Lower leg skin (tissue), 4 donors: ENCODE measurements around the gene PACS1. TPM values are rescaled to one million over a fixed set of nuclear protein-coding genes. Genes with fewer than 3 reads are reported as not detected.

Experiments used
- DNase-seq, 2 donors: peaks; one replicate each; pipeline ENCODE4 v3.0.0-alpha.2; 2019; ENCODE audit warnings: low spot score in 2 of 2
- H3K4me3 ChIP-seq: fragments of 200-600 bp; sonication (generic); 2 replicates; pipeline ENCODE4 v1.5.1; 2017; ENCODE audit warnings: mild to moderate bottlenecking, low read depth; ENCODE audit not compliant: poor library complexity, severe bottlenecking
- CTCF ChIP-seq, 3 donors: fragments of 450-650 bp; IDR thresholded peaks; one replicate each; pipeline ENCODE4 v1.5.1; 2016; ENCODE audit warnings: antibody characterized with exemption in 3 of 3, mild to moderate bottlenecking in 3 of 3, moderate library complexity in 2 of 3
- POLR2A ChIP-seq, 2 donors: fragments of 450-650 bp; IDR thresholded peaks; one replicate each; pipeline ENCODE4 v1.6.1; 2016 to 2017; ENCODE audit warnings: antibody characterized with exemption in 2 of 2, mild to moderate bottlenecking in 1 of 2, moderate library complexity in 1 of 2
- WGBS, 2 donors: methylation state at CpG; one replicate each; pipeline ENCODE4 v1.1.5; 2018; 5-methylcytosine and 5-hydroxymethylcytosine counted together
- intact Hi-C: fragments of 100-400 bp; cut with DNase I; formaldehyde crosslinking; loops from one replicate; pipeline ENCODE4 v1.15.0; 2023; ENCODE audit warnings: low total_unique reads
- total RNA-seq, 4 donors: library from RNA; depleted of rRNA; stranded (reverse); fragments of >200 nt; gene quantifications; one replicate each; pipeline ENCODE4 v1.1.0, GENCODE V29; 2016

Gene PACS1
- total RNA-seq, 4 donors from 2014 or later: 26.7 to 41.1 (median 32.4) TPM

- 96% methylated on average over 6 of the region's 6 CpGs for WGBS, 2 donors
- H3K4me3 ChIP-seq: no peak overlapping the region
- no peak for DNase-seq
- TF ChIP-seq POLR2A (IDR thresholded peaks at IDR 0.05) (no peak), CTCF (IDR thresholded peaks at IDR 0.05) (no peak)
- intact Hi-C loops: no loop called here
These were observed 116.4 kb downstream of the PACS1 start for GRCh38 chr11:66186470-66186869.

- no peak for DNase-seq
- intact Hi-C loops: no loop called here
- H3K4me3 ChIP-seq: no peak overlapping the region
- no peak for TF ChIP-seq POLR2A (IDR thresholded peaks at IDR 0.05)
- no peak for TF ChIP-seq CTCF (IDR thresholded peaks at IDR 0.05)
- 97 to 98% methylated on average over 4 of the region's 4 CpGs for WGBS, 2 donors
These were observed 117.4 kb downstream of the PACS1 start for GRCh38 chr11:66187453-66187852.

- intact Hi-C loops: no loop called here
- 70 to 79% methylated on average over 3 of the region's 3 CpGs for WGBS, 2 donors
- DNase-seq: no peak
- TF ChIP-seq POLR2A (IDR thresholded peaks at IDR 0.05) (no peak), CTCF (IDR thresholded peaks at IDR 0.05) (no peak)
- no peak overlapping the region for H3K4me3 ChIP-seq
These were observed 118.5 kb downstream of the PACS1 start for GRCh38 chr11:66188580-66188979.

GRCh38 chr11:66189031-66189745, 119.1 kb downstream of the PACS1 start:
- intact Hi-C loops: no loop called here
- DNase-seq: no peak
- WGBS, 2 donors: 92 to 93% methylated on average over 8 of the region's 8 CpGs
- TF ChIP-seq POLR2A (IDR thresholded peaks at IDR 0.05) (no peak), CTCF (IDR thresholded peaks at IDR 0.05) (no peak)
- H3K4me3 ChIP-seq: no peak overlapping the region

- H3K4me3 ChIP-seq: no peak overlapping the region
- intact Hi-C loops: no loop called here
- 80 to 85% methylated on average over 6 of the region's 6 CpGs for WGBS, 2 donors
- DNase-seq: no peak
- TF ChIP-seq POLR2A (IDR thresholded peaks at IDR 0.05): no peak
- no peak for TF ChIP-seq CTCF (IDR thresholded peaks at IDR 0.05)
These were observed 120.7 kb downstream of the PACS1 start for GRCh38 chr11:66190786-66191185.
